HepG2 (cell line): Measurements from ENCODE around the gene VARS2. TPM values are rescaled to one million over a fixed set of nuclear protein-coding genes. Genes with fewer than 3 reads are reported as not detected.

ENCODE experiments used
- ASH2L ChIP-seq: fragments of 300-600, 200-600 bp; sonication (generic); IDR thresholded peaks from 2 replicates; pipeline ENCODE4 v1.7.0; 2017; ENCODE audit warnings: low read depth, mild to moderate bottlenecking, moderate library complexity, mixed read lengths, low read length; ENCODE audit not compliant: insufficient read length
- ATF7 ChIP-seq, 2 experiments: fragments of 450-650 bp in 1 of 2; sonication (generic) in 1 of 2; formaldehyde crosslinking in 1 of 2; IDR thresholded peaks; 2 replicates each; pipeline versions ENCODE4 v1.4.0 to v1.6.1; 2016 to 2020; ENCODE audit warnings: antibody characterized with exemption in 1 of 2, mild to moderate bottlenecking in 1 of 2, missing genetic modification reagents in 1 of 2
- CSRNP1 ChIP-seq: sonication (generic); formaldehyde crosslinking; IDR thresholded peaks from 2 replicates; pipeline ENCODE4 v1.8.1; 2023; ENCODE audit warnings: mild to moderate bottlenecking, missing genetic modification reagents
- GLI4 ChIP-seq: sonication (generic); formaldehyde crosslinking; IDR thresholded peaks from 2 replicates; pipeline ENCODE4 v1.5.1; 2020; ENCODE audit warnings: missing genetic modification reagents, mild to moderate bottlenecking, moderate library complexity, borderline replicate concordance
- HHEX ChIP-seq: IDR thresholded peaks from 2 replicates; pipeline ENCODE4 v1.6.1; 2016; ENCODE audit warnings: control low read depth
- KDM5B ChIP-seq: sonication (generic); formaldehyde crosslinking; IDR thresholded peaks from 2 replicates; pipeline ENCODE4 v1.4.0; 2020; ENCODE audit warnings: missing genetic modification reagents, mild to moderate bottlenecking, borderline replicate concordance
- MBNL3 ChIP-seq: fragments of 250-450 bp; sonication (Bioruptor Pico); conservative IDR thresholded peaks from 2 replicates; pipeline ENCODE4 v1.8.0; 2022; ENCODE audit warnings: mild to moderate bottlenecking, inconsistent platforms
- NR2F2 ChIP-seq: IDR thresholded peaks from 2 replicates; pipeline ENCODE4 v1.6.1; 2012; ENCODE audit warnings: low read depth, inconsistent platforms, borderline replicate concordance
- POLR2G ChIP-seq: fragments of 200-400 bp; formaldehyde crosslinking; IDR thresholded peaks from 2 replicates; pipeline ENCODE4 v1.6.1; 2018; ENCODE audit warnings: mild to moderate bottlenecking, low read depth, low read length, moderate library complexity
- REL ChIP-seq: sonication (generic); formaldehyde crosslinking; conservative IDR thresholded peaks from 2 replicates; pipeline ENCODE4 v1.8.0; 2022; ENCODE audit warnings: mild to moderate bottlenecking, missing genetic modification reagents, moderate library complexity
- SALL1 ChIP-seq: sonication (generic); formaldehyde crosslinking; IDR thresholded peaks from 2 replicates; pipeline ENCODE4 v1.8.0; 2022; ENCODE audit warnings: mild to moderate bottlenecking, missing genetic modification reagents
- SP5 ChIP-seq: IDR thresholded peaks from 2 replicates; pipeline ENCODE4 v1.6.1; 2016; ENCODE audit warnings: low read depth, borderline replicate concordance
- U2AF2 ChIP-seq: fragments of 200-400 bp; formaldehyde crosslinking; IDR thresholded peaks from 2 replicates; pipeline ENCODE4 v1.6.1; 2017; ENCODE audit warnings: low read depth, mild to moderate bottlenecking, low read length
- ZBTB7B ChIP-seq: sonication (generic); formaldehyde crosslinking; IDR thresholded peaks from 2 replicates; pipeline ENCODE4 v1.4.0; 2020; ENCODE audit warnings: missing genetic modification reagents
- ZNF224 ChIP-seq: sonication (generic); formaldehyde crosslinking; IDR thresholded peaks from 2 replicates; pipeline ENCODE4 v1.5.0; 2020; ENCODE audit warnings: mild to moderate bottlenecking, missing genetic modification reagents
- ZNF260 ChIP-seq: sonication (generic); formaldehyde crosslinking; IDR thresholded peaks from 2 replicates; pipeline ENCODE4 v1.4.0; 2020; ENCODE audit warnings: missing genetic modification reagents, low read depth, mild to moderate bottlenecking, borderline replicate concordance
- ZNF460 ChIP-seq: sonication (generic); formaldehyde crosslinking; IDR thresholded peaks from 2 replicates; pipeline ENCODE4 v1.5.1; 2020; ENCODE audit warnings: missing genetic modification reagents, mild to moderate bottlenecking, borderline replicate concordance
- ZNF562 ChIP-seq: sonication (generic); formaldehyde crosslinking; IDR thresholded peaks from 2 replicates; pipeline ENCODE4 v1.8.0; 2022; ENCODE audit warnings: missing genetic modification reagents, borderline replicate concordance
- ZNF780A ChIP-seq: sonication (generic); formaldehyde crosslinking; IDR thresholded peaks from 2 replicates; pipeline ENCODE4 v1.8.0; 2022; ENCODE audit warnings: mild to moderate bottlenecking, missing genetic modification reagents, moderate library complexity
- ZNF816 ChIP-seq: sonication (generic); formaldehyde crosslinking; IDR thresholded peaks from 2 replicates; pipeline ENCODE4 v1.8.0; 2022; ENCODE audit warnings: missing genetic modification reagents, mild to moderate bottlenecking, borderline replicate concordance
- ZSCAN30 ChIP-seq: sonication (generic); formaldehyde crosslinking; IDR thresholded peaks from 2 replicates; pipeline ENCODE4 v1.5.0; 2020; ENCODE audit warnings: mild to moderate bottlenecking, missing genetic modification reagents
- polyA plus RNA-seq, 8 experiments: library from polyadenylated mRNA; depleted of rRNA in 3 of 8; stranded (reverse) in 7 of 8; unstranded in 1 of 8; fragments of >200 nt; fragmentation: Illumina TruSeq in 4 of 8; extraction: Trizol in 4 of 8; gene quantifications; 2 replicates each; pipeline versions ENCODE4 v1.2.1 to v1.2.3, GENCODE V29; 2011 to 2016; ENCODE audit warnings: low read depth in 4 of 8, missing spikeins in 1 of 8, mixed read lengths in 1 of 8; ENCODE audit not compliant: insufficient read depth in 1 of 8
- total RNA-seq, 5 experiments: library from RNA; depleted of rRNA; stranded (reverse); fragments of >200 nt; fragmentation: Illumina TruSeq; extraction: Trizol; gene quantifications; 2 replicates each; pipeline ENCODE4 v1.2.3, GENCODE V29; 2016; ENCODE audit warnings: low read depth in 1 of 5
- TF ChIP-seq, protein P1 (sequence below): sonication (generic); formaldehyde crosslinking; IDR thresholded peaks from 2 replicates; pipeline ENCODE4 v1.5.1; 2020; ENCODE audit warnings: missing genetic modification reagents, mild to moderate bottlenecking, borderline replicate concordance
- TF ChIP-seq, protein P2 (sequence below): sonication (generic); formaldehyde crosslinking; IDR thresholded peaks from 2 replicates; pipeline ENCODE4 v1.8.1; 2023; ENCODE audit warnings: missing genetic modification reagents, mild to moderate bottlenecking, borderline replicate concordance

The VARS2 gene
- total and polyA plus RNA-seq, 2 of the 13 experiments (the other 11 are each of a cell fraction or from before 2014, with no cell fraction given), result 61.8 to 71.8 TPM

- 0 out of 2 replicates have a peak, but pooled peaks have one; percentile 11 for TF ChIP-seq NR2F2
- TF ChIP-seq CSRNP1 (CRISPR knock-in tag), result peak; percentile 98; the same call in 1 of the 2 replicates
- TF ChIP-seq ZSCAN30 (CRISPR knock-in tag), result no peak; the same call in 1 of the 2 replicates
- peak; percentile 92 for TF ChIP-seq SALL1 (CRISPR knock-in tag)
- TF ChIP-seq ATF7 (IDR thresholded peaks at IDR 0.05), result no peak
- TF ChIP-seq ATF7 (CRISPR knock-in tag; IDR thresholded peaks at IDR 0.05), result no peak
- no peak for TF ChIP-seq ZNF260 (CRISPR knock-in tag)
- TF ChIP-seq SP5, result peak; percentile 80
- peak; percentile 91 for TF ChIP-seq ZBTB7B
- peak; percentile 61 for TF ChIP-seq ASH2L
- TF ChIP-seq HHEX, result no peak
- TF ChIP-seq, protein P1, sequence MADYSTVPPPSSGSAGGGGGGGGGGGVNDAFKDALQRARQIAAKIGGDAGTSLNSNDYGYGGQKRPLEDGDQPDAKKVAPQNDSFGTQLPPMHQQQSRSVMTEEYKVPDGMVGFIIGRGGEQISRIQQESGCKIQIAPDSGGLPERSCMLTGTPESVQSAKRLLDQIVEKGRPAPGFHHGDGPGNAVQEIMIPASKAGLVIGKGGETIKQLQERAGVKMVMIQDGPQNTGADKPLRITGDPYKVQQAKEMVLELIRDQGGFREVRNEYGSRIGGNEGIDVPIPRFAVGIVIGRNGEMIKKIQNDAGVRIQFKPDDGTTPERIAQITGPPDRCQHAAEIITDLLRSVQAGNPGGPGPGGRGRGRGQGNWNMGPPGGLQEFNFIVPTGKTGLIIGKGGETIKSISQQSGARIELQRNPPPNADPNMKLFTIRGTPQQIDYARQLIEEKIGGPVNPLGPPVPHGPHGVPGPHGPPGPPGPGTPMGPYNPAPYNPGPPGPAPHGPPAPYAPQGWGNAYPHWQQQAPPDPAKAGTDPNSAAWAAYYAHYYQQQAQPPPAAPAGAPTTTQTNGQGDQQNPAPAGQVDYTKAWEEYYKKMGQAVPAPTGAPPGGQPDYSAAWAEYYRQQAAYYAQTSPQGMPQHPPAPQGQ (CRISPR knock-in tag), result no peak
- no peak for TF ChIP-seq MBNL3
- TF ChIP-seq KDM5B (CRISPR knock-in tag), result peak; percentile 100
- peak; percentile 64; the same call in 1 of the 2 replicates for TF ChIP-seq ZNF562
- peak; percentile 96 for TF ChIP-seq REL (CRISPR knock-in tag)
- TF ChIP-seq U2AF2, result no peak
- TF ChIP-seq POLR2G, result peak; percentile 98
- no peak; the same call in 1 of the 2 replicates for TF ChIP-seq ZNF224 (CRISPR knock-in tag)
- TF ChIP-seq ZNF460 (CRISPR knock-in tag), result no peak; the same call in 1 of the 2 replicates
- TF ChIP-seq GLI4 (CRISPR knock-in tag), result 0 out of 2 replicates have a peak, but pooled peaks have one; percentile 53
- TF ChIP-seq ZNF816 (CRISPR knock-in tag), result peak; percentile 95; the same call in 1 of the 2 replicates
- TF ChIP-seq, protein P2, sequence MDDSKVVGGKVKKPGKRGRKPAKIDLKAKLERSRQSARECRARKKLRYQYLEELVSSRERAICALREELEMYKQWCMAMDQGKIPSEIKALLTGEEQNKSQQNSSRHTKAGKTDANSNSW, result peak; percentile 93
- peak; percentile 92 for TF ChIP-seq ZNF780A (CRISPR knock-in tag)
Observed at GRCh38 chr6:30914076-30914853, at the start of gene VARS2 (continued).
